Gastrocnemius medialis (tissue), 4 donors: ENCODE results near the gene TMEM235.

Experiments used
- POLR2A ChIP-seq, 2 donors: fragments of 450-650 bp; IDR thresholded peaks; one replicate each; pipeline ENCODE4 v1.6.1; 2017; ENCODE audit warnings: antibody characterized with exemption in 2 of 2, mild to moderate bottlenecking in 2 of 2, moderate library complexity in 2 of 2
- TF ChIP-seq, protein P1 (sequence below), 5 experiments: fragments of 450-650 bp in 3 of 5; fragments of 200-600 bp in 2 of 5; sonication (generic) in 2 of 5; IDR thresholded peaks in 4 of 5; conservative IDR thresholded peaks in 1 of 5; 1 replicate in 4 of 5; 2 replicates in 1 of 5; pipeline ENCODE4 v1.5.1; 2016 to 2019; ENCODE audit warnings: antibody characterized with exemption in 5 of 5, mild to moderate bottlenecking in 3 of 5, moderate library complexity in 3 of 5

DNA sequence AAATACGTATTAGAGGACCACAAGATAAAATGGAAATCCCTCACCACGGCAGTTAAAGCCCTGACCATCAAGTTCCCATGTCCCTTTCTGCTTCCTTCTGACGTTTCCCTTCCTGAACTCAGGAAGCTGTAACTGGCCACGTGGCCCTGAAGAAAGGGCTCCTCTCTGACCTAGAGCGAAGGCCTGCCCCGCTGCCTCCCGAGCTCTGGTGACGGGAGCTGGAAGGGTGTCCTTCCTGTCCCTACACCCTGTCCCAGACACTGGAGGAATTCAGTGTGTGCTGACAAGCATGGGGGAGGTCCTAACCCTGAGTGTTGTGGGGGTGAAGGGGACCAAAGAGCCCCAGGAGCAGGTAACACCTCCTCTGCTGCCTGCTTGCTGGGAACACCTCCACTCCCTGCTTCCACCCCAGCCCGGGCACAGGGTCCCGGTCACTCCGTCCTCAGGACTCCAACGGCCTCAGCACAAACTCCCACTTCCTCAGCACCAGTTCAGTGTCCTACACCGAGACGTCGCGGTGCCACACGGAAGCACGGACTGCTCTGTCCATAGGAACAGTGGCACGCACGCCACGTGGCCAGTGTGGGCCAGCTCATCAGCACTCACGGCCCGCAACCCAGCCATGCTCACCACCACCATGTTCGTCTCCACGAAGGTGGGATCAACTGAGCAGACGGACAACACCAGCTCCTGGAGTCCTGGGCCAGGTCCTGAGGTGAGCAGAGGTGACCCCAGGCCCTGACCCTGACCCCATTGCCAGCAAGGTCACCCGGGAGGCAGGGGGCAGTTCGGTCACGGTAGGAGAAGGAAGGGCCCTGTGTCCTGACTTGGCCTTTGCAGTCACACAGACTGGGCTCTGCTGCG, 16.9 kb downstream of the TMEM235 start:
- TF ChIP-seq POLR2A (IDR thresholded peaks at IDR 0.05): peak; percentile 19 to 53
- TF ChIP-seq, protein P1, sequence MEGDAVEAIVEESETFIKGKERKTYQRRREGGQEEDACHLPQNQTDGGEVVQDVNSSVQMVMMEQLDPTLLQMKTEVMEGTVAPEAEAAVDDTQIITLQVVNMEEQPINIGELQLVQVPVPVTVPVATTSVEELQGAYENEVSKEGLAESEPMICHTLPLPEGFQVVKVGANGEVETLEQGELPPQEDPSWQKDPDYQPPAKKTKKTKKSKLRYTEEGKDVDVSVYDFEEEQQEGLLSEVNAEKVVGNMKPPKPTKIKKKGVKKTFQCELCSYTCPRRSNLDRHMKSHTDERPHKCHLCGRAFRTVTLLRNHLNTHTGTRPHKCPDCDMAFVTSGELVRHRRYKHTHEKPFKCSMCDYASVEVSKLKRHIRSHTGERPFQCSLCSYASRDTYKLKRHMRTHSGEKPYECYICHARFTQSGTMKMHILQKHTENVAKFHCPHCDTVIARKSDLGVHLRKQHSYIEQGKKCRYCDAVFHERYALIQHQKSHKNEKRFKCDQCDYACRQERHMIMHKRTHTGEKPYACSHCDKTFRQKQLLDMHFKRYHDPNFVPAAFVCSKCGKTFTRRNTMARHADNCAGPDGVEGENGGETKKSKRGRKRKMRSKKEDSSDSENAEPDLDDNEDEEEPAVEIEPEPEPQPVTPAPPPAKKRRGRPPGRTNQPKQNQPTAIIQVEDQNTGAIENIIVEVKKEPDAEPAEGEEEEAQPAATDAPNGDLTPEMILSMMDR (IDR thresholded peaks at IDR 0.05 in 4 of 5, conservative IDR thresholded peaks at IDR 0.05 in 1 of 5): no peak
